ENCODE measurements around the gene CPNE7.

CPNE7 gene

GRCh38 chr16:89560378-89561141 lies 15.0 kb upstream of the CPNE7 start, which contains the start of gene RPL13:
Gene RPL13, plus strand, starts transcription at chr16:89560682. Its CDS starts 278 bp downstream, at chr16:89560960.
- Histone ChIP-seq H3K27ac (ENCODE audit: low read depth, low read length) (peak within 1 kb of the TSS; percentile 96), H3K4me3 (ENCODE audit: low read depth, low read length) (peak within 1 kb of the TSS; percentile 90), H3K27me3 (ENCODE audit: insufficient read depth, low read length) (no peaks in the 10 kb centered on the region), H3K79me2 (ENCODE audit: control insufficient read depth, insufficient read depth, low read length, unreplicated experiment) (peaks cover 35% of the 10 kb centered on the region), H3K4me1 (ENCODE audit: control insufficient read depth, insufficient read depth, low read length, unreplicated experiment) (peaks cover 46% of the 10 kb centered on the region), H2AFZ (ENCODE audit: low read length, unreplicated experiment) (no peak within 1 kb of the TSS), H3K36me3 (ENCODE audit: insufficient read depth, low read length) (peaks cover 42% of the 10 kb centered on the region)

- Histone ChIP-seq H3K27ac (ENCODE audit: low read depth, low read length) (peak overlapping the region; percentile 96; the same call in 1 of the 2 replicates), H3K36me3 (ENCODE audit: insufficient read depth, low read length) (peaks cover 35% of the 10 kb centered on the region), H3K79me2 (ENCODE audit: control insufficient read depth, insufficient read depth, low read length, unreplicated experiment) (peaks cover 35% of the 10 kb centered on the region), H3K4me1 (ENCODE audit: control insufficient read depth, insufficient read depth, low read length, unreplicated experiment) (peaks cover 52% of the 10 kb centered on the region), H2AFZ (ENCODE audit: low read length, unreplicated experiment) (no peak overlapping the region), H3K27me3 (ENCODE audit: insufficient read depth, low read length) (no peaks in the 10 kb centered on the region), H3K4me3 (ENCODE audit: low read depth, low read length) (peak overlapping the region; percentile 90)
Observed at GRCh38 chr16:89561142-89561883, 14.2 kb upstream of the CPNE7 start.

- Histone ChIP-seq H3K4me3 (ENCODE audit: low read depth, low read length) (peak overlapping the region; percentile 90), H3K36me3 (ENCODE audit: insufficient read depth, low read length) (peaks cover 35% of the 10 kb centered on the region), H2AFZ (ENCODE audit: low read length, unreplicated experiment) (no peak overlapping the region), H3K4me1 (ENCODE audit: control insufficient read depth, insufficient read depth, low read length, unreplicated experiment) (peaks cover 52% of the 10 kb centered on the region), H3K27me3 (ENCODE audit: insufficient read depth, low read length) (no peaks in the 10 kb centered on the region), H3K27ac (ENCODE audit: low read depth, low read length) (peak overlapping the region; percentile 96; the same call in 1 of the 2 replicates), H3K79me2 (ENCODE audit: control insufficient read depth, insufficient read depth, low read length, unreplicated experiment) (peaks cover 35% of the 10 kb centered on the region)
Observed at GRCh38 chr16:89561884-89562599, 13.5 kb upstream of the CPNE7 start.

- Histone ChIP-seq H3K4me3 (ENCODE audit: low read depth, low read length) (peak overlapping the region; percentile 90), H3K79me2 (ENCODE audit: control insufficient read depth, insufficient read depth, low read length, unreplicated experiment) (peaks cover 35% of the 10 kb centered on the region), H3K27me3 (ENCODE audit: insufficient read depth, low read length) (no peaks in the 10 kb centered on the region), H3K4me1 (ENCODE audit: control insufficient read depth, insufficient read depth, low read length, unreplicated experiment) (peaks cover 52% of the 10 kb centered on the region), H3K27ac (ENCODE audit: low read depth, low read length) (no peak overlapping the region; the same call in 1 of the 2 replicates), H2AFZ (ENCODE audit: low read length, unreplicated experiment) (no peak overlapping the region), H3K36me3 (ENCODE audit: insufficient read depth, low read length) (peaks cover 35% of the 10 kb centered on the region)
Observed at GRCh38 chr16:89562939-89563338, 12.6 kb upstream of the CPNE7 start.

GRCh38 chr16:89563639-89564392 lies 11.7 kb upstream of the CPNE7 start:
- Histone ChIP-seq H3K27me3 (ENCODE audit: insufficient read depth, low read length) (no peaks in the 10 kb centered on the region), H3K79me2 (ENCODE audit: control insufficient read depth, insufficient read depth, low read length, unreplicated experiment) (peaks cover 35% of the 10 kb centered on the region)

DNA sequence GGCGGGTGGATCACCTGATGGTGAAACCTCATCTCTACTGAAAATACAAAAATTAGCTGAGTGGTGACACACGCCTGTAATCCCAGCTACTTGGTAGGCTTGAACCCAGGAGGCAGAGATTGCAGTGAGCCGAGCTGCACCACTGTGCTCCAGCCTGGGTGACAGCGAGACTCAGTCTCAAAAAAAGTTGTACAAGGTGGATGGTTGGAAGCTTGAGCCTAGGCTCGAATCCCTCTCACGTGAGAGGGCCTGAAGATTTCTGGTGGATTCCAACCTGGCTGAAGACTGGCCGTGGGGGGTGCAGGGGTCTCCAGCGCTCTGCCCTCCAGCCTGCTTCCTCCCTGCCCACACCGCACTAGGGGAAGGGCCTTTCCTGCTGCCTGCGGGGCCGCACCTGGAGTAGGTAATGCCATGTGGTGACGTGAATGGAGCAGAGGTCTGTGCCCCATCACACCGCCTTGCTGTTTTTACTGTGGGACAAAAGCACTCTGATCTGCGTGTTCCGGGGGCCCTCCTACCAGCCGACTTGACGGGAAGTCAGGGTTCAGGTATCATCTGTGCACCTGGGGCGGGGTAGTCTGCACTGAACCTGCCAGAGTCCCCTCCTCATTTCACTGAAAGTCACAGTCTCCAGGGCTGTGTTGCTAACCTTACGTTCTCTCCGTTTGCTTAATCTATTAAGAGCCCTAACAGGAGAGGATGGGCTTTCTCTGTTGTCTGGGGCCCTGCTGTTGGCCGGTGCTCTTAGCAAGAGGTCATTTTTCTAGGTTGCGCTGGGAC lies 10.9 kb upstream of the CPNE7 start:
- Histone ChIP-seq H3K27ac (ENCODE audit: low read depth, low read length) (no peak overlapping the region), H3K36me3 (ENCODE audit: insufficient read depth, low read length) (peaks cover 35% of the 10 kb centered on the region), H3K4me1 (ENCODE audit: control insufficient read depth, insufficient read depth, low read length, unreplicated experiment) (peaks cover 41% of the 10 kb centered on the region), H2AFZ (ENCODE audit: low read length, unreplicated experiment) (no peak overlapping the region), H3K27me3 (ENCODE audit: insufficient read depth, low read length) (no peaks in the 10 kb centered on the region), H3K79me2 (ENCODE audit: control insufficient read depth, insufficient read depth, low read length, unreplicated experiment) (peaks cover 35% of the 10 kb centered on the region), H3K4me3 (ENCODE audit: low read depth, low read length) (no peak overlapping the region)

More at GRCh38 chr16:89563639-89564392, 11.7 kb upstream of the CPNE7 start:
- H3K36me3 ChIP-seq (ENCODE audit: insufficient read depth, low read length) = peaks cover 35% of the 10 kb centered on the region
- peak overlapping the region; percentile 36; the same call in 1 of the 2 replicates for H3K4me3 ChIP-seq (ENCODE audit: low read depth, low read length)
- H3K27ac ChIP-seq (ENCODE audit: low read depth, low read length) = no peak overlapping the region
- no peak overlapping the region for H2AFZ ChIP-seq (ENCODE audit: low read length, unreplicated experiment)
- H3K4me1 ChIP-seq (ENCODE audit: control insufficient read depth, insufficient read depth, low read length, unreplicated experiment) = peaks cover 48% of the 10 kb centered on the region

DNA sequence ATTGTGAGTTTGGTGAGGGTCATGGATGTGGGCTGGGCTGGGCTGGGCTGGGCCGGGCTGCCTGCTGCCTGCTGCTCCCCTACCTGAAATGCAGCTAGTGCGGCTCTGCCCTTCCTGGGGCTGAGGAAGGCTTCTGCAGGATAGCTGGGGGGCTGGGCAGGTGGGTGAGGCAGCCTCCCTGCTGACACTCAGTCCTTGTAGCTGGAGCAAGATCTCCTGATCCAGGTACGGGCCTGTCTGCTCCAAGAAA lies 10.4 kb upstream of the CPNE7 start:
- H3K4me1 ChIP-seq (ENCODE audit: control insufficient read depth, insufficient read depth, low read length, unreplicated experiment) = peaks cover 40% of the 10 kb centered on the region
- H3K4me3 ChIP-seq (ENCODE audit: low read depth, low read length) = peak overlapping the region; percentile 34
- peaks cover 35% of the 10 kb centered on the region for H3K79me2 ChIP-seq (ENCODE audit: control insufficient read depth, insufficient read depth, low read length, unreplicated experiment)
- H3K27ac ChIP-seq (ENCODE audit: low read depth, low read length) = no peak overlapping the region
- H2AFZ ChIP-seq (ENCODE audit: low read length, unreplicated experiment) = no peak overlapping the region
- H3K36me3 ChIP-seq (ENCODE audit: insufficient read depth, low read length) = peaks cover 35% of the 10 kb centered on the region
- no peaks in the 10 kb centered on the region for H3K27me3 ChIP-seq (ENCODE audit: insufficient read depth, low read length)

DNA sequence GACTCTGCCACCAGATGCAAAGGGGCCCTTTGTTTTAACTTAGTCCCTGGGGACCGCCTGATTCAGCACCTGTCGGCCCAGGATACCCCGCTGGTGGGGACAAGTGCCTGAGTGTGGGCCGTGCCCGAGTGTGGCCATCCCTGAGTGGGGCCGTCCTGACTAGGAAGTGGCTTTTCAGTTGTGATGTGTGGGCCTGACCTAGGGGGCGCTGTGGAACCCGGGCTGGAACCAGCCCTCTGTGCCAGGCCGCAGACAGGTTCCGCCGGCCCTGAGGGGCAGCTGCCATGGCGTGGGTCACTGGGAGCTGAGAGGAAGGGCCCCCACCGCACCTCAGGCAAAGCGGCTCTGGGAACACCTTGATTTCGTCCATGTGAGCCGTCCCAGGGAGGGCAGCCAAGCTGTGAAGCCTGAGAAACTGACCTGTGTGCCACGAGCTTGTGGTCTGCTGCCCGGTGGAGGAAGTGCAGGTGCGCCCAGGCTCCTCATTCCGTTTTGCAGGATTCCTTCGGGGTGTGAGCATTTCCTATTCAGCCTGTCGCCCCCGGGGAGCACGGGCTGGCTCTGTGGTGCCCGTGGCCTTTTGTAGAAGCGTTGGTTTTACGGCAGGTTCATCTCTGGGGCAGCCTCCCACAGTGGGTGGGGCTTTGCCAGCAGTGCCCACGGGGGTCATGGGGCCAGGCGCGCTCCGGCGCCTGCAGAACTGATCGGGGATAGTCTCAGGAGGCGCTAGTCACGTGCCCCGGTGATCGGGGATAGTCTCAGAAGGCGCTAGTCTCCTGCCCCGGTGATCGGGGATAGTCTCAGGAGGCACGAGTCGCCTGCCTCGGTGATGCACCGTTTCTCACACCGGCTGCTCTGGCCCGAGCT lies 9.8 kb upstream of the CPNE7 start:
- Histone ChIP-seq H3K79me2 (ENCODE audit: control insufficient read depth, insufficient read depth, low read length, unreplicated experiment) (peaks cover 33% of the 10 kb centered on the region), H3K4me1 (ENCODE audit: control insufficient read depth, insufficient read depth, low read length, unreplicated experiment) (peaks cover 40% of the 10 kb centered on the region), H3K36me3 (ENCODE audit: insufficient read depth, low read length) (peaks cover 35% of the 10 kb centered on the region), H3K4me3 (ENCODE audit: low read depth, low read length) (peak overlapping the region; percentile 34), H2AFZ (ENCODE audit: low read length, unreplicated experiment) (no peak overlapping the region), H3K27ac (ENCODE audit: low read depth, low read length) (no peak overlapping the region), H3K27me3 (ENCODE audit: insufficient read depth, low read length) (no peaks in the 10 kb centered on the region)

Measured in ACC112 (cell line).